ENCODE results near the gene EPHA4.

The EPHA4 gene

DNA sequence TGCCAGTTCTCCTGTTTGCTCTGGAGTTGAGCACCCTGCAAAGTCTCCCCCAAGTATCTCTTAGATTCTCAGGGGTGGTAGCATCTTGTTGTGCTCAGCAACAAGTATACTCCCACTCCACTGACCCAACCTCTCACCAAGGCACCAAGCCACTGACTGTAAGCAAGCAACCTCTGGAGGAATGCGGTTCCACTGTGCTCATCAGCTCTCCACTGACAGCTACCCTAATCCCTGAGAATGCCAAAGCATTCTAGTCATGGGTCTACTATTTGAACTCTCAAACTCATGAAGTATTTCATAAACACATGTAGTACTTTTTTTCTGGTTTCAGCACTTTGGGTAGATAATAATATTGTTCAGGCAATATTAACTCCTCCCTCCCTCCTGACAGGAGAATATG, 170.0 kb downstream of the EPHA4 start:
- POLR2A ChIA-PET, result interaction anchor here (0.6 kb wide), 2 partner anchors 10 to 1456 kb away, joined by 3 read pairs; no protein-coding TSS in a partner anchor

DNA sequence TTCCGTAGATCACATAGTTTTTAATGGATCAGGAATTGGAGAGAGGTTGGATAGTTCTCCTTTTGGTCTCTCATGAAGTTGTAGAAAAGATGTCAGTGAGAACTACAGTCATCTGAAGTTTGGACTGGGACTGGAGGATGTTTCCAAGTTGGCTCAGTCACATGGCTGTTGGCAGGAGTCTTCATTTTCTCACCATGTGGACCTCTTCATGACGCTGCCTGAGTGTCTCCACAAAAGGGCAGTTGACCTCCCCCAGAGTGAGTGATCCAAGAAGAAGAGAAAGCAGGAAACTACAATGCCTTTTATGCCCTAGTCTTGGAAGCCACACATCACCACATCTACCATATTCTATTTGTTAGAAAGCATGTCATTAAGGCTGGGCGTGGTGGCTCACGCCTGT, 171.7 kb downstream of the EPHA4 start:
- DNase-seq (ENCODE audit: low read depth, low spot score), result no peak
- no peak overlapping the region for H3K4me3 ChIP-seq (ENCODE audit: low read depth, low read length)
- ChIA-PET CTCF (no interaction called here), POLR2A (no interaction called here)
- TF ChIP-seq CTCF (IDR thresholded peaks at IDR 0.05; ENCODE audit: insufficient read depth, low read length, missing control alignments), result no peak

More for the DNA sequence above, 170.0 kb downstream of the EPHA4 start:
- TF ChIP-seq CTCF (IDR thresholded peaks at IDR 0.05; ENCODE audit: insufficient read depth, low read length, missing control alignments), result no peak
- CTCF ChIA-PET, result no interaction called here
- H3K4me3 ChIP-seq (ENCODE audit: low read depth, low read length), result no peak overlapping the region
- DNase-seq (ENCODE audit: low read depth, low spot score), result peak; percentile 29

DNA sequence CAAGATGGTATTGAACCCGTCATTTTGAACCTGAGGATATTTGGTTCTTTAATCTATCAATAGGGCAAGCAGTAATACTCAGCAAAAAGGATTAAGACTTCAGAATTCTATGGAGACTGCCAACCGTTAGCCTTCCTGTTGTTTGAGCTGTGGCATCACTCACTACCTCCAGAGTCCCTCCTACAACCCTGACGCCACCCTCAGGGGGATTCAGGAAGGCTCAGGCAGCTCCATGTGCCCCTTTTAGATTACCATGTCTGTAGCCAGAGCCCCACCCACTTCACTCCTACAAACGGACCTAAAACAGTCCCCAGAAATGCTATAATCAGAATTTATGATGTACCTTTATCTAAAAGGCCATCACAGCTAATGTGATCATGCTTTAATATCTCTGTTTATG, 172.9 kb downstream of the EPHA4 start:
- POLR2A ChIA-PET, result no interaction called here
- DNase-seq (ENCODE audit: low read depth, low spot score), result no peak
- no peak for TF ChIP-seq CTCF (IDR thresholded peaks at IDR 0.05; ENCODE audit: insufficient read depth, low read length, missing control alignments)
- H3K4me3 ChIP-seq (ENCODE audit: low read depth, low read length), result no peak overlapping the region
- CTCF ChIA-PET, result no interaction called here

DNA sequence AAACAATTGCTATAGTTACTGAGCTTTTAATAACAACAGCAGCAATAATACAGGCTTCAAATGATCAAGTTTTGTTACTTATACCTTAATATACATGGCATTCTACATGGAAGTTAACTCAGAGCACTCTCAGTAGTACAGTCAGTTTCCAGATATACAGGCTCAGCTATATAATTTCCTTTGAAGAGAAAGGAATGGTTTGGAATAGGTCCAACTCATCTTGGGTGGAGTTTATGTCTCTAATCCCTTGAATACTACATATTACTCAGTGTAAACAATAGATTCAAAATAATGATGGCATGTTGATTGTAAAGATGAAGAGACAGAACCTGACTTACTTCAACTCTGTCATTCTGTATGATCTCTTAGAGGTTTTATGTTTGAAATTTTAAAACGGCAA, 174.9 kb downstream of the EPHA4 start:
- no peak for DNase-seq (ENCODE audit: low read depth, low spot score)

DNA sequence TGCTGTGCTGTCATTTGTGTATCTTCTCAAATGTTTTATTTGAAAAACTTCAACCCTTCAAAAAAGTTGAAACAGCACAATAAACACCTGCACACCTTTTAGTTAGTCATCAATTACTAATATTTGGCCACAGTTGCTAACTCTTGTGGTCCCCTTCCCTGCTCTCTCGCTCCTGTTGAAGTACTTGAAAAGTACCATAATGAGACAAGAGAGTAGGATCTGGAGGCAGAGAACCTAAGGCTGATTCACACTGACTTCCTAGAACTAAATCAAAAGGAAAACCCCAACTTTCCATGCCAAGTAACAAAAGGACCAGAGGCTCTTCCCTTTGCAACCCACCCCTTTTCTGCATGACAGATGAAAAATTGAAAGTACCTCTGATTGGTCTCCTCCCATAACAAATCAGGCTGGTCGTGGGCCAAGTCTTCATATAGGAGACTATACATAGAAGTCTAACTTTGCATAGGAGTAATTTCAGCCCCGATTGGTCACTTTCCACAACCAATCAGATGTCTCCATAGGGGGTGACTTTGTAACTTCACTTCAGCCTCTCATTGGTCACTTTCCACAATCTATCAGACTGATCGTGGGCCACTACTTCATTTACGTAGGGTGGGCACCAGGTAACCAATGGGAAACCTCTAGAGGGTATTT, 179.7 kb downstream of the EPHA4 start:
- TF ChIP-seq CTCF (IDR thresholded peaks at IDR 0.05; ENCODE audit: insufficient read depth, low read length, missing control alignments), result no peak
- ChIA-PET POLR2A (no interaction called here), CTCF (no interaction called here)
- no peak overlapping the region for H3K4me3 ChIP-seq (ENCODE audit: low read depth, low read length)
- no peak for DNase-seq (ENCODE audit: low read depth, low spot score)

More for the DNA sequence above, 174.9 kb downstream of the EPHA4 start:
- no peak for TF ChIP-seq CTCF (IDR thresholded peaks at IDR 0.05; ENCODE audit: insufficient read depth, low read length, missing control alignments)
- POLR2A ChIA-PET, result no interaction called here
- CTCF ChIA-PET, result no interaction called here
- H3K4me3 ChIP-seq (ENCODE audit: low read depth, low read length), result no peak overlapping the region

GRCh38 chr2:221390878-221391277, 181.2 kb downstream of the EPHA4 start:
- DNase-seq (ENCODE audit: low read depth, low spot score), result no peak
- no peak overlapping the region for H3K4me3 ChIP-seq (ENCODE audit: low read depth, low read length)
- ChIA-PET CTCF (no interaction called here), POLR2A (no interaction called here)
- TF ChIP-seq CTCF (IDR thresholded peaks at IDR 0.05; ENCODE audit: insufficient read depth, low read length, missing control alignments), result no peak
